Renal cortex interstitium (tissue), 11 donors: ENCODE data around the gene DNAH2. TPM values are rescaled to one million over a fixed set of nuclear protein-coding genes. Genes with fewer than 3 reads are reported as not detected.
A peak's percentile ranks its signal among the peaks of the same experiment; 100 is the strongest.

Experiments used
- DNase-seq, 11 donors: peaks; one replicate each; pipeline ENCODE4 v3.0.0-alpha.2; 2013; ENCODE audit warnings: low read depth in 9 of 11, low spot score in 4 of 11; ENCODE audit errors: extremely low read depth in 1 of 11
- polyA plus RNA-seq, 3 donors: library from polyadenylated mRNA; unstranded; fragments of 120-200 nt; gene quantifications; one replicate each; pipeline ENCODE4 v1.2.1, GENCODE V29; 2013; ENCODE audit not compliant: insufficient read length in 3 of 3

Gene DNAH2
- polyA plus RNA-seq, 3 donors, result 0.26 to 0.32 (median 0.29) TPM

DNA sequence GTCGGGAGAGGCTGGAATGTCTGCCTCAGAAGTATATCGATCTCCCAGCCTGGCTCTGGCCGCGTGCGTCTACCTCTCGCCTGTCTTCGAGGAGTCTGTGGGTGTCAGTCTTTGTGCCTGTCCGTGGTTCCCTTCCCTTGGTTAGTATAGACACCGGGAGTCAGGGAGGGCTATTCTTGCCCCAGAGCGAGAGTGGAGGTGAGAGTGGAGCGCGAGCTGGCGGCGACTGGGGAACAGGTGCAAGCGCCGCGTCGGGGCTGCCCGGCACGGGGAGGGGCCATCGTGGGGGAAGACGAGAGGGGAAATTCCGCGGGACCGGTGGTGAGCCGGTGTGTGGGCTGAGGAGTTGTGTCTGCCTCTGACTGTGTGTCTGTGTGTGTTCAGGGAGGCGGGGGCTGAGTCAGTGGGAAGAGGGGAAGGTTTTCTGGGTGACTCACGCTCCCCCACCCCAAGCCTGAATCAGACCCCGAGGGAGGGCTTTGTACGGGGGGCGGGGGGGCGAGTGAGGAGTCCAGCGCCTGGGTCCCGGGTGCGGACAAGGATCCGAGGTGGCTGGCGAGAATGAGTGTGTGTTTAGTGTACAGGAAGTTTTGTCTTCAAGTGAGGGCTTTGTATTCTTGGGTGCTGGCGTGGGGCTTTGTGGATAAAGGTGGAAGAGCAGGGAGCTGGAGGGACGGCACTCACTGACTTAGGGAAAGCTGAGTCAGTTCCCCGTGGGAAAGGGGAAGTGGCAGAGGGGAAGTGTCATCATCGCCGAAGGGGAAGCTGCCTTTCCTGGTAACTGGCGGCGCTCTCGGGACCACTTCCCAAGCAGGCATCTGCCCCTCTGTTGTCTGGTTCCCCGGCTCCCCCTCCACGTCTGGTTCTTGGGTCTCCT is 125.1 kb downstream of the DNAH2 start:
- DNase-seq, result peak in 1 of 11 donors; percentile 44

DNA sequence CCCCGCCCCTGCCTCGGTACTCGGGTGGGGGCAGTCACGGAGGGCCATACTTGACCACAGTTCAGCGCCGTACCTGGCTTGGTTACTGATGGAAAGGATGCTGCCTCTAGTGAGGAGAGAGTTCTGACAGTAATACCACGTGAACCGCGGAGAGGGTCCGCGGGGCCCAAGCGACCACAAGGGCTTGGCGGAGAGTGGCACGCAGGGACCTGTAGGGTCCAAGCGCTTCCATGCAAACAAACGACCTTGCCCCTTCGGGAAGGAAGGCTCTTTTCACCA is 125.7 kb downstream of the DNAH2 start:
- DNase-seq, result no peak

DNA sequence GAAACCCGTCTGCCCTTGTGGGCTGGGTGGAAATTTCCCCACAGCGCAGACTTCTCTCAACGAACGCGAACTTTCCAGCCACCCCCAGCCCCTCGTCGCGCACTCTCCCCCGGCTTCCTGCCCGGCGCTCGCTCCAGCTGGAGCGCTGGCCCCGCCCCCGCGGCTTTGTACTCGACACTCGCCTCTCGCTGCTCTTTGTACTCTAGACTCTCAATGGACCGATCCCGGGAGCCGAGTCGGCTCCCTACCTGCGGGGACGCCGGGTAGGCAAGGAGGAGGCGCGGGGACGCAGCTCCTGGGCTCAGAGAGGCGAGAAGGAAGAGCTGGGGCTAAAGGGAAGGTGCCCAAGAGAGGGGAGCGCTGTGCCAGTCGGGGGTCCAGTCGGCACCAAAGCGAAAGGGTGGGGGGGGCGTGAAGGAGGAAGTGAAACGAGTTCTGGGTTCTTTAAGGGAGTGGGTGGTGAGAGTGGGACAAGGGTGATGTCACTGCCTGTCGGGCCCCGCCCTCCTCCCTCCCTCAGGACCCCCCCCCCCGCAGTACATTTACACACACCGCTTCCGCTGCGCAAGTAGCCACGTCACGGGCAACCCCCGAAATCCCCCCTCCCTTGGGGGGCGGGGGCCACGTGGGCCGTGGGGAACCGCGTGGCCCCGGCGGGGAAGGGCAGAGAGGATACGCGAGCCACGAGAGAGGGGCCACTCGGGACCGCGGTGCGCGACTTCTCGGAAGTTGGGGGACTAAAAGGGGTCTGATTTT is 126.2 kb downstream of the DNAH2 start:
- DNase-seq, result peak in 2 of 11 donors; percentile 66 to 75

DNA sequence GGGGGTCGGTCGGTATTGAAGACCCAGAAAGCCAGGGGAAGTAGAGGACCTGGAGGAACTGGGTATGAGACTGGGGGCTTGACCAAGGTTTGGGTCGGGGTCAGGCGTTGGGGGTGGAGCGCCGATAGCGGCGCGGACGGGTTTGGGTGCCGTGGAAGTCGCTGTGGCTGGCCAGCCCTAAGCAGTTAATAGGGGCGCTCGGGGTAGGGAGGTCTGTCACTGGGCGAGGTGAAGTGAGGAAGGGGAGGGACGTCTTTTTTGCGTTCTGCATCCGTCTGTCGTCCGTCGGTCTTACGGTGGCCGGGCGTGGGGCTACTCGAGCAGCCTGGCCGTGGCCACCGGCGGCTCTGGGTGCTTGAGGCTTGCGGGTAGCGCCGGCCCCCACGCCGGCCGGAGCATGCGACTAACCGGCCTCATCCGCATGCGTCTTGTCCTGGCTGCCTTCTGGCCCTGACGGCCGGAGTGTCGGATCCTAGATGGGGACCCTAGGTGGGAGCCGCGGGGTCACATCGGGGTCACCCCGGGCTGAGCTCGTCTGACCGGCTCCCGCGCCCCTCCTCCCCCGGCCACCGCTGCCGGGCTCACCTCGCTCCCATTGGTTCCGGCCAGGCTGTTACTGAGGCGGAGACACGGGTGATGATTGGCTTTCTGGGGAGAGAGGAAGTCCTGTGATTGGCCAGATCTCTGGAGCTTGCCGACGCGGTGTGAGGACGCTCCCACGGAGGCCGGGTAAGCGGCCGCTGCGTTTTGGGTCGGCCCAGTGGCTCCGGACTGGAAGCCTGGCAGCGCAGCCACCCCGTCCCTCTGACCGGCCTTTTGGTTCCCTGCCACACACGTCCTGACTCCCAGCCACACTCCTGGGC is 127.0 kb downstream of the DNAH2 start:
- peak in 6 of 11 donors; percentile 80 to 92 (median 88) for DNase-seq

DNA sequence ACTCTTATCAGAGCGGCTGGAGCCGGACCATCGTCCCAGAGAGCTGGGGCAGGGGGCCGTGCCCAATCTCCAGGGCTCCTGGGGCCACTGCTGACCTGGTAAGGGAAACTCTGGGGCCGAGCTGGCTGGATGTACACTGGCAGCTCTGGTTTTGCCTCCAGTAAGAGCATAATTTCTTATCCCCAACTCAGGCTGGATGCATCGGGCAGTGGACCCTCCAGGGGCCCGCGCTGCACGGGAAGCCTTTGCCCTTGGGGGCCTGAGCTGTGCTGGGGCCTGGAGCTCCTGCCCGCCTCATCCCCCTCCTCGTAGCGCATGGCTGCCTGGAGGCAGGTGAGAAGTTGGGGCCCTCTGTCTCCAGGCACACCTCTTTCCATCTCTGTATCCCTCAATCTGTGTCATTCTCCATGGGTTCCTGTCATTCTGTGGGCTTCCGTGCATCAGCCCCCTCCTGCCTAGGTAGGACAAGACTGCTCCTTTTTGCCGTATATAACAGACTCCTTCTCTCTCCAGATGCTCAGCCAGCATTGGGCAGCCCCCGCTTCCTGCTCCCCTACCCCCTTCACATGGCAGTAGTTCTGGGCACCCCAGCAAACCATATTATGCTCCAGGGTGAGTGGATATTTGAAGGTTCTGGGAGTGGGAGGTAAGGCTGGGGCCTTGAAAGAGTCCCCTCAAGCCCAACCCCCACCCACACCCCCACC is 128.0 kb downstream of the DNAH2 start:
- no peak for DNase-seq

DNA sequence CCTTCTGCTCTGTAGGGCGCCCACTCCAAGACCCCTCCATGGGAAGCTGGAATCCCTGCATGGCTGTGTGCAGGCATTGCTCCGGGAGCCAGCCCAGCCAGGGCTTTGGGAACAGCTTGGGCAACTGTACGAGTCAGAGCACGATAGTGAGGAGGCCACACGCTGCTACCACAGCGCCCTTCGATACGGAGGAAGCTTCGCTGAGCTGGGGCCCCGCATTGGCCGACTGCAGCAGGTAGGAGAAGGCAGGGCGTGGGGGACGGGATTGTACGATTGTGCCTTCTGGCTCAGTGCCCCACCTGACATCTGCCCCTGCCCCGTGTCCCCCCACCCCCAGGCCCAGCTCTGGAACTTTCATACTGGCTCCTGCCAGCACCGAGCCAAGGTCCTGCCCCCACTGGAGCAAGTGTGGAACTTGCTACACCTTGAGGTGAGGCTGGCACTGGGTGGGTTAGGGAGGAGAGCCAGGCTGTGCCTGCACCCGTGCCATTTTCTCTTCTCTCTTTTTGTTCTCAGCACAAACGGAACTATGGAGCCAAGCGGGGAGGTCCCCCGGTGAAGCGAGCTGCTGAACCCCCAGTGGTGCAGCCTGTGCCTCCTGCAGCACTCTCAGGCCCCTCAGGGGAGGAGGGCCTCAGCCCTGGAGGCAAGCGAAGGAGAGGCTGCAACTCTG is 128.7 kb downstream of the DNAH2 start:
- no peak for DNase-seq

DNA sequence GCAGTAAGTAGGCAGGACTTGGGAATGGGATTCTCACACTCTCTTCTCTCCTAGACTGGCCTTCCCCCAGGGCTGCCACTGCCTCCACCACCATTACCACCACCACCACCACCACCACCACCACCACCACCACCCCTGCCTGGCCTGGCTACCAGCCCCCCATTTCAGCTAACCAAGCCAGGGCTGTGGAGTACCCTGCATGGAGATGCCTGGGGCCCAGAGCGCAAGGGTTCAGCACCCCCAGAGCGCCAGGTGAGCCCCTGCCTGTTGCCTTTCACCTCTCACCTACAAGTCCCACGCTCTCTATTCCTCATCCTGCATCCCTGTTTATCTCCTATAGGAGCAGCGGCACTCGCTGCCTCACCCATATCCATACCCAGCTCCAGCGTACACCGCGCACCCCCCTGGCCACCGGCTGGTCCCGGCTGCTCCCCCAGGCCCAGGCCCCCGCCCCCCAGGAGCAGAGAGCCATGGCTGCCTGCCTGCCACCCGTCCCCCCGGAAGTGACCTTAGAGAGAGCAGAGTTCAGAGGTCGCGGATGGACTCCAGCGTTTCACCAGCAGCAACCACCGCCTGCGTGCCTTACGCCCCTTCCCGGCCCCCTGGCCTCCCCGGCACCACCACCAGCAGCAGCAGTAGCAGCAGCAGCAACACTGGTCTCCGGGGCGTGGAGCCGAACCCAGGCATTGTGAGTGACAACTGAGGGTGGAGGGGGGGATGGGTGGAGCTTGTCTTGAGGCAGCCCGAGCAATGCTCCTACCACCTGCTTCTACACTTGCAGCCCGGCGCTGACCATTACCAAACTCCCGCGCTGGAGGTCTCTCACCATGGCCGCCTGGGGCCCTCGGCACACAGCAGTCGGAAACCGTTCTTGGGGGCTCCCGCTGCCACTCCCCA is 129.5 kb downstream of the DNAH2 start:
- no peak for DNase-seq

DNA sequence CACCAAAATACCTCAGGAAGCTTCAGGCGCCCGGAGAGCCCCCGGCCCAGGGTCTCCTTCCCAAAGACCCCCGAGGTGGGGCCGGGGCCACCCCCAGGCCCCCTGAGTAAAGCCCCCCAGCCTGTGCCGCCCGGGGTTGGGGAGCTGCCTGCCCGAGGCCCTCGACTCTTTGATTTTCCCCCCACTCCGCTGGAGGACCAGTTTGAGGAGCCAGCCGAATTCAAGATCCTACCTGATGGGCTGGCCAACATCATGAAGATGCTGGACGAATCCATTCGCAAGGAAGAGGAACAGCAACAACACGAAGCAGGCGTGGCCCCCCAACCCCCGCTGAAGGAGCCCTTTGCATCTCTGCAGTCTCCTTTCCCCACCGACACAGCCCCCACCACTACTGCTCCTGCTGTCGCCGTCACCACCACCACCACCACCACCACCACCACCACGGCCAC is 130.6 kb downstream of the DNAH2 start:
- no peak for DNase-seq

DNA sequence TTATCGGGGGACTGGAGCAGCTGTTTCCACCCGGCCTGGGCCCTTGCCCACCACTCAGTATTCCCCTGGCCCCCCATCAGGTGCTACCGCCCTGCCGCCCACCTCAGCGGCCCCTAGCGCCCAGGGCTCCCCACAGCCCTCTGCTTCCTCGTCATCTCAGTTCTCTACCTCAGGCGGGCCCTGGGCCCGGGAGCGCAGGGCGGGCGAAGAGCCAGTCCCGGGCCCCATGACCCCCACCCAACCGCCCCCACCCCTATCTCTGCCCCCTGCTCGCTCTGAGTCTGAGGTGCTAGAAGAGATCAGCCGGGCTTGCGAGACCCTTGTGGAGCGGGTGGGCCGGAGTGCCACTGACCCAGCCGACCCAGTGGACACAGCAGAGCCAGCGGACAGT is 131.2 kb downstream of the DNAH2 start:
- DNase-seq, result no peak

DNA sequence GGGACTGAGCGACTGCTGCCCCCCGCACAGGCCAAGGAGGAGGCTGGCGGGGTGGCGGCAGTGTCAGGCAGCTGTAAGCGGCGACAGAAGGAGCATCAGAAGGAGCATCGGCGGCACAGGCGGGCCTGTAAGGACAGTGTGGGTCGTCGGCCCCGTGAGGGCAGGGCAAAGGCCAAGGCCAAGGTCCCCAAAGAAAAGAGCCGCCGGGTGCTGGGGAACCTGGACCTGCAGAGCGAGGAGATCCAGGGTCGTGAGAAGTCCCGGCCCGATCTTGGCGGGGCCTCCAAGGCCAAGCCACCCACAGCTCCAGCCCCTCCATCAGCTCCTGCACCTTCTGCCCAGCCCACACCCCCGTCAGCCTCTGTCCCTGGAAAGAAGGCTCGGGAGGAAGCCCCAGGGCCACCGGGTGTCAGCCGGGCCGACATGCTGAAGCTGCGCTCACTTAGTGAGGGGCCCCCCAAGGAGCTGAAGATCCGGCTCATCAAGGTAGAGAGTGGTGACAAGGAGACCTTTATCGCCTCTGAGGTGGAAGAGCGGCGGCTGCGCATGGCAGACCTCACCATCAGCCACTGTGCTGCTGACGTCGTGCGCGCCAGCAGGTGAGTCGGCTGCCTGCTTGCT is 131.7 kb downstream of the DNAH2 start:
- no peak for DNase-seq

DNA sequence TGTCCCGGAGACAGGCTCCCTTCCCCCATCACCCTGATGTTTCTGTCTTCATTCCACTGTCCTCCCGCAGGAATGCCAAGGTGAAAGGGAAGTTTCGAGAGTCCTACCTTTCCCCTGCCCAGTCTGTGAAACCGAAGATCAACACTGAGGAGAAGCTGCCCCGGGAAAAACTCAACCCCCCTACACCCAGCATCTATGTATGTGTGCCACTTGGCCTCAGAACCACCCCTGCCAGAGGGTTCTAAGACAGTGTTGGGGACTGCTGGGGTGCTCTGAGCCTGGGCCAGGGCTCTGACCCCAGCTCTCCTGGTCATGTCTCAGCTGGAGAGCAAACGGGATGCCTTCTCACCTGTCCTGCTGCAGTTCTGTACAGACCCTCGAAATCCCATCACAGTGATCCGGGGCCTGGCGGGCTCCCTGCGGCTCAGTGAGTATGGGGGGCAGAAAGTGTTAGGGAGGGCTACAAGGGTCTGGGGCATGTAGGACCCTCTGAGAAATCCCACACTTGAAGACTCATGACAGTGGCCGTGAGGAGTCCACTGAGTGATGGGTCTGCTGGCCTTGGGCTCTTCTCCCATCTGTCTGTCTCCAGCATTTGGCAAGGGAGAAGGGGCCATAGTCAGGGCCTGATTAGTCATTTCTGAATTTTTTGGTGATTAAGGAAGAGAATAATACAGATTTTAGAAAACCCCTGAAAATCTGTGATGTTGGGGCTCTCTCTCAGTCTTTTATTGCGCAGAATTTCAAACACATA is 132.4 kb downstream of the DNAH2 start:
- no peak for DNase-seq

DNA sequence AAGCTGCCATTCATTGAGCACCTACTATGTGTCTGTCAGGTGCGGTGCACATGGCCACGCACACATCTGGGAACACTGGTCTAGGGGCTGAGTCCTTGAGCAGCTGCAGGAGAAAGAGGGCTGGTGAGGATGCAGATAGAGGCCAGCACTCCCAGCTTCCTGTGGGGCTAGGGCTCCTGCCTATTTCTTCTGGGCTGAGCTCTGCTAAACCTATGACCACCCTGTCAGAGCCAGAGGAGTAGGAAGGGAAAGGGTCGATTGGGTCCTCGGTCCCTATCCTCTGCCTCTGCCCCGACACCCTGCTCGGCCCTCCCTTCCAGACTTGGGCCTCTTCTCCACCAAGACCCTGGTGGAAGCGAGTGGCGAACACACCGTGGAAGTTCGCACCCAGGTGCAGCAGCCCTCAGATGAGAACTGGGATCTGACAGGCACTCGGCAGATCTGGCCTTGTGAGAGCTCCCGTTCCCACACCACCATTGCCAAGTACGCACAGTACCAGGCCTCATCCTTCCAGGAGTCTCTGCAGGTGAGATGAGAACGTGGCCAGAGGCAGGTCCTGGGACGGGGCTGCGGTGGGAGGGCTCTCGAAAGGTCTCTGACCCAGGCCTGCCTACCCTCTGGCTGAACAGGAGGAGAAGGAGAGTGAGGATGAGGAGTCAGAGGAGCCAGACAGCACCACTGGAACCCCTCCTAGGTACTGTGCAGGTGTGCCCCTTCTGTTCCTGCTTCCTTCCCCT is 133.3 kb downstream of the DNAH2 start:
- no peak for DNase-seq

DNA sequence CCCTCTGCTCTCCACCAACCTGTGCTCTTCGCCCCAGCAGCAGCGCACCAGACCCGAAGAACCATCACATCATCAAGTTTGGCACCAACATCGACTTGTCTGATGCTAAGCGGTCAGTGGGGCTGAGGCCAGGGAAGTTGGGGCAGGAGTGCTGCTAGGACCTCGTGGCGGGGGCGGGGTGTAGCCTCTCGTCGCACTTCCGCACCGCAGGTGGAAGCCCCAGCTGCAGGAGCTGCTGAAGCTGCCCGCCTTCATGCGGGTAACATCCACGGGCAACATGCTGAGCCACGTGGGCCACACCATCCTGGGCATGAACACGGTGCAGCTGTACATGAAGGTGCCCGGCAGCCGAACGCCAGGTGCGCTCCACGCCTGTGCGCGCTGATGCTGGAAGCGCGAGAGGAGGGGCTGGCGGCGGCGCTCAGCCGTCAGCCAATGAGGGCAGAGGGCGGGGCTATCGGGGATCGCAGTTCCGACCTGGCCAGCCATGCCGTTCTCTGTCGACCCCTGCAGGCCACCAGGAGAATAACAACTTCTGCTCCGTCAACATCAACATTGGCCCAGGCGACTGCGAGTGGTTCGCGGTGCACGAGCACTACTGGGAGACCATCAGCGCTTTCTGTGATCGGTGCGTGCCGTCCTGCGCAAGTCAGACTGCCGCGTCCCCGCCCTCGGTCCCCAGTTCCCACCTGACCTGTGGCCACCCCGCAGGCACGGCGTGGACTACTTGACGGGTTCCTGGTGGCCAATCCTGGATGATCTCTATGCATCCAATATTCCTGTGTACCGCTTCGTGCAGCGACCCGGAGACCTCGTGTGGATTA is 134.1 kb downstream of the DNAH2 start:
- DNase-seq, result peak in 4 of 11 donors; percentile 82 to 87 (median 85)

DNA sequence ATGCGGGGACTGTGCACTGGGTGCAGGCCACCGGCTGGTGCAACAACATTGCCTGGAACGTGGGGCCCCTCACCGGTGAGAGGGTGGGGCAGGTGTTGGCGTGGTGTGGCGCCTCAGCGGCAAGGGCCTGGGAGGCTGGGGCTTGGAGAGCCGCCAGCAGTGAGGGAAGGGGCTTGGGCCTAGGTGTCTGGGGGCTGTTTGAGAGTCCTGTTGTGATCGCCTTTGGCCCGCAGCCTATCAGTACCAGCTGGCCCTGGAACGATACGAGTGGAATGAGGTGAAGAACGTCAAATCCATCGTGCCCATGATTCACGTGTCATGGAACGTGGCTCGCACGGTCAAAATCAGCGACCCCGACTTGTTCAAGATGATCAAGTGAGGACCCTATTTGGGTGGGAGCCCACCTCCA is 134.7 kb downstream of the DNAH2 start:
- DNase-seq, result no peak
